ENCODE data around the gene FAM240A.

DNA sequence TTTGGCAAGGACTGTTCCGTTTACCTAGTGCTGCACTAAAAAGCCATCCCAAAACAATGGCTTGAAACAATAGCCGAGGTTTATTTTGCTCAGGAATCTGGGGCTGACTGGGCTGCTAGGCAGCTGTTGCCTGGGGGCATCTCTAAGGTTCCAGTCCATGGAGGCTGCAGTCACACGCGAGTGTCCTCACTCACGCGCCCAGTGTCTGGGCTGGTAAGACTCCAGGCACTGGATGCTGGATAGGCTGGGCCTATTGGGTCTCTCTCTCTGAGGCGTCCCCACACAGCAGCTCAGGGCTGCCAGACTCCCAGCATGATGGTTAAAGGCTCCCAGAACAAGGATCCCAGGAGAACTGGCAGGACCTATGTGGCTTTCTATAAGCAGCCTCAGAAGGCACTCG, 47.0 kb downstream of the FAM240A start:
- TF ChIP-seq, protein P1, sequence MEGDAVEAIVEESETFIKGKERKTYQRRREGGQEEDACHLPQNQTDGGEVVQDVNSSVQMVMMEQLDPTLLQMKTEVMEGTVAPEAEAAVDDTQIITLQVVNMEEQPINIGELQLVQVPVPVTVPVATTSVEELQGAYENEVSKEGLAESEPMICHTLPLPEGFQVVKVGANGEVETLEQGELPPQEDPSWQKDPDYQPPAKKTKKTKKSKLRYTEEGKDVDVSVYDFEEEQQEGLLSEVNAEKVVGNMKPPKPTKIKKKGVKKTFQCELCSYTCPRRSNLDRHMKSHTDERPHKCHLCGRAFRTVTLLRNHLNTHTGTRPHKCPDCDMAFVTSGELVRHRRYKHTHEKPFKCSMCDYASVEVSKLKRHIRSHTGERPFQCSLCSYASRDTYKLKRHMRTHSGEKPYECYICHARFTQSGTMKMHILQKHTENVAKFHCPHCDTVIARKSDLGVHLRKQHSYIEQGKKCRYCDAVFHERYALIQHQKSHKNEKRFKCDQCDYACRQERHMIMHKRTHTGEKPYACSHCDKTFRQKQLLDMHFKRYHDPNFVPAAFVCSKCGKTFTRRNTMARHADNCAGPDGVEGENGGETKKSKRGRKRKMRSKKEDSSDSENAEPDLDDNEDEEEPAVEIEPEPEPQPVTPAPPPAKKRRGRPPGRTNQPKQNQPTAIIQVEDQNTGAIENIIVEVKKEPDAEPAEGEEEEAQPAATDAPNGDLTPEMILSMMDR (IDR thresholded peaks at IDR 0.05) = no peak
- no peak for TF ChIP-seq POLR2A (IDR thresholded peaks at IDR 0.05)
